ENCODE data around the gene RYR2. TPM values are rescaled to one million over a fixed set of nuclear protein-coding genes. Genes with fewer than 3 reads are reported as not detected.
A peak's percentile ranks its signal among the peaks of the same experiment; 100 is the strongest.
"Not testable (repeated sequence)": the region's sequence is repeated elsewhere in the genome, so short reads cannot be mapped to it uniquely, and the experiment has no call there.

The RYR2 gene
- total RNA-seq, 4 donors from 2014 or later: 1.2 to 7.0 (median 2.5) TPM

GRCh38 chr1:237841485-237841884 lies 799.5 kb downstream of the RYR2 start:
- Histone ChIP-seq H3K4me3 (no peak overlapping the region), H3K9me3 (no peaks in the 10 kb centered on the region), H3K27me3 (no peaks in the 10 kb centered on the region), H3K4me1 (no peaks in the 10 kb centered on the region), H3K27ac (no peak overlapping the region), H3K36me3 (no peaks in the 10 kb centered on the region)
- TF ChIP-seq CTCF (IDR thresholded peaks at IDR 0.05) (no peak), POLR2AphosphoS5 (IDR thresholded peaks at IDR 0.05) (no peak), EP300 (IDR thresholded peaks at IDR 0.05; ENCODE audit: low read depth) (no peak), POLR2A (IDR thresholded peaks at IDR 0.05) (no peak)
- in situ Hi-C loops (cut with MboI; ENCODE audit: low pct_ligation_motif_present in 1 of 4, low pct_unique_long_range_greater_than_20kb in 1 of 4, low sequenced_read_pairs in 3 of 4): no loop called here
- no peak for DNase-seq
- 44 to 69% methylated on average over 2 to 3 of the region's 3 CpGs for WGBS, 2 donors (ENCODE audit: low coverage in 1 of 2)
- intact Hi-C loops (cut with DNase I; ENCODE audit: low total_unique reads): no loop called here

- WGBS, 2 donors (ENCODE audit: low coverage in 1 of 2): 87% methylated on average over 3 of the region's 3 CpGs; no CpG with 5 or more reads in 1 of the 2 donors
- intact Hi-C loops (cut with DNase I; ENCODE audit: low total_unique reads); H3K9me3 ChIP-seq; H3K4me1 ChIP-seq; H3K36me3 ChIP-seq; H3K27me3 ChIP-seq; H3K4me3 ChIP-seq; in situ Hi-C loops (cut with MboI; ENCODE audit: low pct_ligation_motif_present in 1 of 4, low pct_unique_long_range_greater_than_20kb in 1 of 4, low sequenced_read_pairs in 3 of 4); DNase-seq; H3K27ac ChIP-seq: not testable (repeated sequence)
Measured at GRCh38 chr1:237843516-237843915, 801.5 kb downstream of the RYR2 start.

- Histone ChIP-seq H3K27ac (no peak overlapping the region), H3K36me3 (no peaks in the 10 kb centered on the region), H3K27me3 (no peaks in the 10 kb centered on the region), H3K4me1 (no peaks in the 10 kb centered on the region), H3K4me3 (no peak overlapping the region), H3K9me3 (no peaks in the 10 kb centered on the region)
- intact Hi-C loops (cut with DNase I; ENCODE audit: low total_unique reads) (no loop called here), in situ Hi-C loops (cut with MboI; ENCODE audit: low pct_ligation_motif_present in 1 of 4, low pct_unique_long_range_greater_than_20kb in 1 of 4, low sequenced_read_pairs in 3 of 4) (no loop called here)
- DNase-seq: peak; percentile 47
- TF ChIP-seq EP300 (IDR thresholded peaks at IDR 0.05; ENCODE audit: low read depth): no peak
- peak in 4 of 5 experiments; percentile 20 to 42 (median 31) for TF ChIP-seq CTCF (IDR thresholded peaks at IDR 0.05)
- TF ChIP-seq POLR2AphosphoS5 (IDR thresholded peaks at IDR 0.05): no peak
- no peak for TF ChIP-seq POLR2A (IDR thresholded peaks at IDR 0.05)
- WGBS, 2 donors (ENCODE audit: low coverage in 1 of 2): 17% methylated on average over 3 to 6 of the region's 6 CpGs
Measured at GRCh38 chr1:237851210-237851845, 809.3 kb downstream of the RYR2 start.

GRCh38 chr1:237852342-237852741 lies 810.4 kb downstream of the RYR2 start:
- no peaks in the 10 kb centered on the region for H3K9me3 ChIP-seq
- no peak for DNase-seq
- H3K27me3 ChIP-seq: no peaks in the 10 kb centered on the region
- no peaks in the 10 kb centered on the region for H3K36me3 ChIP-seq
- H3K4me3 ChIP-seq: no peak overlapping the region
- intact Hi-C loops (cut with DNase I; ENCODE audit: low total_unique reads): no loop called here
- TF ChIP-seq CTCF (IDR thresholded peaks at IDR 0.05) (no peak), POLR2AphosphoS5 (IDR thresholded peaks at IDR 0.05) (no peak), POLR2A (IDR thresholded peaks at IDR 0.05) (no peak), EP300 (IDR thresholded peaks at IDR 0.05; ENCODE audit: low read depth) (no peak)
- H3K27ac ChIP-seq: no peak overlapping the region
- 29 to 45% methylated on average over 3 of the region's 3 CpGs for WGBS, 2 donors (ENCODE audit: low coverage in 1 of 2)
- H3K4me1 ChIP-seq: no peaks in the 10 kb centered on the region
- in situ Hi-C loops (cut with MboI; ENCODE audit: low pct_ligation_motif_present in 1 of 4, low pct_unique_long_range_greater_than_20kb in 1 of 4, low sequenced_read_pairs in 3 of 4): no loop called here

GRCh38 chr1:237857455-237857854 lies 815.5 kb downstream of the RYR2 start:
- DNase-seq: no peak
- in situ Hi-C loops (cut with MboI; ENCODE audit: low pct_ligation_motif_present in 1 of 4, low pct_unique_long_range_greater_than_20kb in 1 of 4, low sequenced_read_pairs in 3 of 4): no loop called here
- Histone ChIP-seq H3K9me3 (no peaks in the 10 kb centered on the region), H3K27me3 (no peaks in the 10 kb centered on the region), H3K36me3 (no peaks in the 10 kb centered on the region), H3K4me1 (no peaks in the 10 kb centered on the region), H3K4me3 (no peak overlapping the region), H3K27ac (no peak overlapping the region)
- 88 to 91% methylated on average over 7 of the region's 7 CpGs for WGBS, 2 donors (ENCODE audit: low coverage in 1 of 2)
- TF ChIP-seq POLR2A (IDR thresholded peaks at IDR 0.05) (no peak), EP300 (IDR thresholded peaks at IDR 0.05; ENCODE audit: low read depth) (no peak), CTCF (IDR thresholded peaks at IDR 0.05) (no peak)
- intact Hi-C loops (cut with DNase I; ENCODE audit: low total_unique reads): no loop called here
